ENCODE measurements around the gene OGDH.

Gene OGDH

DNA sequence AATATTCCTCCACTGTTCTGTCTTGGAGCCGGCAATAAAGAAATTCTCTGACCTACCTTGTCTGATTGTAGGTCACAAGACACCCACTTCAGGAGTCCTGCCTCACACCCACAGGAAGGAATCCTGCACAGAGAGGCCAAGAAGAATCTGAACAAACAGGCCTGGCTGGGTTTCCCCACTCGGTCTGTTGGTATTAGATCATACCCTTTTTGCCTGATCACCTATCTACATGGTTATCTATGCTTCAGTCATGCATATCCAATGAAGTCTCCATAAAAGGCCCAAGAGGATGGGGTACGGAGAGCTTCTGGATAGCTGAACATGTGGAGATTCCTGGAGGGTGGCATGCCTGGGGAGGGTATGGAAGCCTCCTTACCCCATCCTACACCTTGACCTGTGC lies 12.3 kb downstream of the OGDH start:
- no peak for DNase-seq

DNA sequence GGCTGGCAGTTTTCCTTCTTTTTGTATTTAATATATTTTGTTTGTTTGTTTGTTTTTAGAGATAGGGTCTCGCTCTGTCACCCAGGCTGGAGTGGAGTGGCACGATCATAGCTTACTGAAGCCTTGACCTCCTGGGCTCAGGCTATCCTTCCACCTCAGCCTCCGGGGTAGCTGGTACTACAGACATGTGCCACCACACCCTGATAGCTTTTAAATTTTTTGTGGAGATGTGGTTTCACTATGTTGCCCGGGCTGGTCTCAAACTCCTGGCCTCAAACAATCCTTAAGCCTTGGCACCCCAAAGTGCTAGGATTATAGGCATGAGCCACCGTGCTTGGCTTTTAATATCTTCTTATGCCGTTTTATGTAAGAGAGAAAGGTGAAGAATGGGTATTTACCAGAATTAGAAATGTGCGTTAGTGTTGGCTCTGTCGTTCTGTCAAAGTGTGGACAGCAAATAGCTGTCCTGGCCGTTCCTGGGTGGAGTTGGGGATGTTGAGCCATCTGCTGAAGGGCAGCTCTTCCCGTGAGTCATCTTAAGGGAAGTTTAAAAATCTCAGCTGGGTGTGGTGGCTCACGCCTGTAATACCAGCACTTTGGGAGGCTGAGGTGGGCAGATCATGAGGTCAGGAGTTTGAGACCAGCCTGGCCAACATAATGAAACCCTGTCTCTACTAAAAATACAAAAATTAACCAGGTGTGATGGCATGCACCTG lies 14.8 kb downstream of the OGDH start:
- DNase-seq: no peak

DNA sequence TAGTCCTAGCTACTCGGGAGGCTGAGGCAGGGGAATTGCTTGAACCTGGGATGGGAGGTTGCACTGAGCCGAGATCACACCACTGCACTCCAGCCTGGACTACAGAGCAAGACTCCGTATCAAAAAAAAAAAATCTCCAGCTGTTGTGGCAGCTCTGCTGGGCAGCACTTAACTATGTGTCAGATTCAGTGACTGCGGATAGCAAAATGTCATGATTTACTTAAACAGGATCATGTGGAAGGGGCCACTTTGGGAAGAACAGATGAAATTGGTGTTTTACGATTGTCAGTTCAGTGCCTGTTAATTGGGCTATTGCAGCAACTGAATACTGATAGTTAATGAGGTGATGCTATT lies 15.3 kb downstream of the OGDH start:
- DNase-seq: no peak

DNA sequence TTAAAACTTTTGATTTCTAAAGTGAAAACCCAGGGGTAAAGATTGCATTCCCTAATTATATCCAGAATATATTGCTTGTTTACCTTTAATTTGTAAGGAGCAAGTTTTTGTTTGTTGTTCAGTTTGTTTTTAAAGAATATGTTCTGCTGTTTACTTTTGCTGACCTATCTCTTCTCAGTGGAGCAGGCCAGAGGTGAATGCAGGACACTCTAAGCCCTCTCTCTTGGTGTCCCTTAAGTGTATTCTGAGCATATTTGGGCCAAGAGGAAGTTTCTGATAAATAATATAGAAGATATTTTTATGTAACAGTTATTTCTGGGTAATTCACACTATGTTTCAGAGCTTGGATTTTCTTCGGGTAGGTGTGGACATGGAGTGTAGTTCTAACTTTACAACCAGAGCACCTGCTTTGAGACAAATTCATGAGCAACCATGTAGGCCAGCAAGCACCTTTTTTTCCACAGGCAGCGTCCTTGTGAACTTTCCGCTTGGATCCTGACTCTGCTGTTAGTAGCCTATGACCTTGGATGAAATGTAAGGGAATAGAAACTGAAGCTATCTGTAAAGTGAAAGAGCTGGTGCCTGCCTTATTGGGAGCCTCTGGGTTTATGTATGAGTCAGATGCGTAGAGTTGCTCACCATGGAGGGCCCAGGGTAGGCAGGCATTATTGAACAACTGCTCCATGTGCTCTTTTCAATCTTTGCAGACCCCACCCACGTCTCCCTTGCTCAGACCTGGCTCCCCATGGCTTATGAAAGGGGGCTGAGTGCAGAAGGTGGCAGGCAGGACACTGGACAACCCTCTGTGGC lies 16.1 kb downstream of the OGDH start:
- DNase-seq: no peak

DNA sequence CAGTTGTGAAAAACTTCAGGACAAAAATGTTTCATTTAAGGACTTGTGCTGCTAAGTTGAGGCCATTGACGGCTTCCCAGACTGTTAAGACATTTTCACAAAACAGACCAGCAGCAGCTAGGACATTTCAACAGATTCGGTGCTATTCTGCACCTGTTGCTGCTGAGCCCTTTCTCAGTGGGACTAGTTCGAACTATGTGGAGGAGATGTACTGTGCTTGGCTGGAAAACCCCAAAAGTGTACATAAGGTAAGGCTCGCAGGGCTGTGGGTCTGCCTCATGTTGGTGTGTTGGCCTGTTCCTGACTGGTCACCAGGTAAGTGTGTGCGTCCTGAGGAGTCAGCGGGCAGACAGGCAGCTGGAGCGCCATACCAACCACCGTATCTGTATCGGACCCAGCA lies 17.9 kb downstream of the OGDH start:
- no peak for DNase-seq

DNA sequence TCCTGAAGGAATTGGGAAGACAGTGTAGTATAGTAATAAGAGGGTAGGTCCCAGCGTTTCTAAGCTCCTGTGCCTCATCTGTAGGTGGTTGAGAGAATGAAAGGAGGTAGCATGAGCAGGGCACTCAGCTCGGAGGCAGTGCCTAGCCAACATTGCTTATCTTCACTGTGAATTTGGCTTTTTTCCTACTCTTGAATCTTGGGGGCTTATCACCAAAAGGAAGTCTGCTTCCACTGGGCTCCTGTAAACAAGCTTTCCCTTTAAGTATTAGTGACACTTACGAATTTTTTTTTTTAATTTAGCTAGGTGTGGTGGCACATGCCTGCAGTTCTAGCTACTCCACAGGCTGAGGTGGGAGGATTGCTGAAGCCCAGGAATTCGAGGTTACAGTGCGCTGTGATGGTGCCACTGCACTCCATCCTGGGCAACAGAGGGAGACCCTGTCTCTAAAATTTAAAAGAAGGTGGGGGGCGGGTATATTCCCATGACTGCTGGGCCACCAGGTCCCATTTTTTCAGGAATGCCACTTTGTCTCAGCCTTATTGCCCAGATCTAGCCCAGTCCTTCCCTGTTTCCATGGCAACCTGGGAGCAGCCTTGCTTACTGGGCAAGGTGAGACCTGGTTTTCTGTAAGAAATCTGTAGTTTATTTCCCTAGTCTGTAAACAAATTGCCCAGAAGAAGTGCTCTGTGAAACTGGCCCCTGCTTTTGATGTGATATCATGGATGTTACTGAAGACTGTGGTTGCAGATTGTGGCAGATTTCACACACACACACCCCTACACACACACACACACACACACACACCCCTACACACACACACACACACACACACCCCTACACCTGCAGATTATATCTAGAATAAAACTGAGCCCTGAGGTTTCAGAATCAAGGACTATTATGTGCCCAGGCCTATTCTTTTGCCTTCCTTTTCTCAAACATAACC lies 19.4 kb downstream of the OGDH start:
- no peak for DNase-seq

DNA sequence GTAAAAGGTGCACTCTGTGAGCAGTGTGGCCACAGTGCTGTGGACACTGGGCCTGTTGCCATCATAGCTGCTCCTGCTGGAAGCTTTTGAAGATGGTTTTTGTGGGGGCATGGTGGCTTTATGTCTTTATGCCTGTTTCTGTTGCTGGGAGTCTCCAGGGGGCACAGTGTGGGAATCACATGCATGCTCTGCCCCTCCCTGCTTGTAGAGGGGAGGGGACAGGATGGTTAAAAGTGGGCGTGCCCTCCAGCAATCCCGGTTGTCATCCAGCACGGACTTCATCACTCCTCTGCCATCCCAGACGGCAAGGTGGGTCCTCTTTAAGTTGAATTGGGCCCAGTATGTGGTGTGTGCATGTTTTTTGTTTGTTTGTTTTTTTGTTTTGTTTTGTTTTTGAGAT lies 20.2 kb downstream of the OGDH start:
- no peak for DNase-seq

DNA sequence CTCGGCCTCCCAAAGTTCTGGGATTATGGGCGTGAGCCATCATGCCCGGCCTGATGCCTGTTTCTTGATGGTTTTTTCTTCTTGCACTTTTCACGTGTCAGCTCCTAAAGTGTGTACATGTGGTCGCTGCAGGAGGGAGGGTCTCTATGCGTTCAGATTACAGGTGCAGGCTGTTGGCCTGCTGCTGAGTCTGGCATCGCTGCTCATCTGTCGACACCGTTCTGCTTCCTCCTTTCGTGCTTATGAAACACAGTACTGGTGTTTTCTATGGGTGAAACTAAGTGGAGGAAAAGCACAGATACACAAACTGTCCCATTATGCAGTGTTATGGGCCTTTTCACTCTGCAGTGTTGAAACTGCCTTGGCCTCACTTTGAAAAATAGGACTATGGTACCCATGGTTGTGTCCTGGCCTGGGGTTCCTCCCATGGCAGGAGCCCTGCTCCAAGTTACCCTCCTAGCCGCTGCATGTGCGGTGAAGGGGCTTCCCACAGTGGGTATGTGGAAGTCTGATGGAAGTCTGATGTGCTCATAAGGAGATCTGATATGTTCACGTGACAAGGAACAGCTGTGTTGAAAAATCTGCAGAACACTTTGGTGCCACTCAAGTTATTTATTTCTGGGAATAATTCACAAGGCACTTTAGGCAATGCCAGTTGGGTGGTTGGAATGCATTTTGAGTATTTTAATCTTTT lies 23.5 kb downstream of the OGDH start:
- DNase-seq: no peak

DNA sequence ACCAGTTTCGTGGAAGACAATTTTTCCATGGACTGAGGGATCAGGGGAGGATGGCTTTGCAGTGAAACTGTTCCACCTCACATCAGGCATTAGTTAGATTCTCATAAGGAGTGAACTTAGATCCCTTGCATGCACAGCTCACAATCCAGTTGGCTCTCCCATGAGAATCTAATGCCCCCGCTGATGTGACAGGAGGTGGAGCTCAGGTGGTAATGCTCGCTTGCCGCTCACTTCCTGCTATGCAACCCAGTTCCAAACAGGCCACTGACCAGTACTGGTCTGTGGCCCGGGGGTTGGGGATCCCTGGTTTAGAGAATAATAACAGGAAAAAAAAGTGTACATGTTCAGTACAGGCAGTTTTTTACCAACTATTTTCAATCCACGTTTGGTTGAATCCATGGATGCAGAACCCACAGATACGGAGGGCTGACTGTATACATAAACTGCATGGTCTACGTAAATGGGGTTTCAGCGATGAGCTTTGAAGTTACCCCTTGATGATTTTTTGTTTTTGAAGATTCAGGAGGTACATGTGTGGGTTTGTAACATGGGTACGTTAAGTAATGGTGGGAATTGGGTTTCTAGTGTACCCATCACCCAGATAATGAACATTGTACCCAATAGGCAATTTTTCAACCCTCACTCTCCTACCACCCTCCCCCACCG lies 24.5 kb downstream of the OGDH start:
- DNase-seq: no peak

DNA sequence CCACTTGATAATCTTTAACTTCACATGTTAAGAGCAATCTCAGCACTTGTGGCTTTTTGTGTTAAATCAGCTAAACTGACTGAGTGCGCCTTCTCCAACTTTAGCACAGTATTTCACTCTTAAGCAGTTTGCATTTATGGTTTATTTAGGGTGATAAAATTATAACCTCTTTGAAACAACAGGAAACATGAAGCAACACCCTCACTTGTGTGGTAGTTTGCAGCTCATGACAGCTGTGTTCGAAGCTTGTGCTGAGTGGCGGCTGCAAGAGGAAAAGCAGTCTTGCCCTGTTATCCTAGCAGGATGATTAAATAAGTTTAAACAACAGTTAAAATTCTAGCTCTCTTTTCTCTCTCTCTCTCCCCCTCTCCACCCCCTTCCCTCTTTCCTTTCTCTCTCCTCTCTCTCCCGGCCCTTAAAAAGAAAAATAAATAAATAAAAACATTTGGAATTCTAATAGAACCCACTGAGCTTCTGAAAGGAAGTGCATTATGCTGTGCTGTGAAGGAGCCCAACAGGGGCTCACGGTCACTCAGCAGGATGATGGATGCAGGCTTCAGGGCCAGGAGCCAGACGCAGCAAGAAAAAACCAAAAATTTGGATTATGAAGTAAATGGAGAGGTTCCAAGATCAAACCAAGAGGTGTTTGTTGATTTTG lies 25.2 kb downstream of the OGDH start:
- no peak for DNase-seq

DNA sequence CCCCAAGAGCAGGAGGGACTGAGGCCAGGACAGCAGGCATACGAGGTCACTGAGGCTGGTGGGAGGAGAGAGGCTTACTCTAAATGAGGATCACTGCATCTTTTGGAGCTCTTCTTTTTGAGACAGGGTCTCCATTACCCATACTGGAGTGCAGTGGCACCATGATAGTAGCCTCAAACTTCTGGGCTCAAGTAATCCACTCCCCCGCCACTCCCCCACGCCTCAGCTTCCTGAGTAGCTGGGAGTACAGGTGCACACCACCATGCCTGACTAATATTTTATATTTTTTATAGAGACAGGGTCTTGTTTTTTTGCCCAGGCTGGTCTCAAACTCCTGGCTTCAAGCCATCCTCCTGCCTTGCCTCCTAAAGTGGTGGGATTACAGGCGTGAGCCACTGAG lies 25.8 kb downstream of the OGDH start:
- no peak for DNase-seq

DNA sequence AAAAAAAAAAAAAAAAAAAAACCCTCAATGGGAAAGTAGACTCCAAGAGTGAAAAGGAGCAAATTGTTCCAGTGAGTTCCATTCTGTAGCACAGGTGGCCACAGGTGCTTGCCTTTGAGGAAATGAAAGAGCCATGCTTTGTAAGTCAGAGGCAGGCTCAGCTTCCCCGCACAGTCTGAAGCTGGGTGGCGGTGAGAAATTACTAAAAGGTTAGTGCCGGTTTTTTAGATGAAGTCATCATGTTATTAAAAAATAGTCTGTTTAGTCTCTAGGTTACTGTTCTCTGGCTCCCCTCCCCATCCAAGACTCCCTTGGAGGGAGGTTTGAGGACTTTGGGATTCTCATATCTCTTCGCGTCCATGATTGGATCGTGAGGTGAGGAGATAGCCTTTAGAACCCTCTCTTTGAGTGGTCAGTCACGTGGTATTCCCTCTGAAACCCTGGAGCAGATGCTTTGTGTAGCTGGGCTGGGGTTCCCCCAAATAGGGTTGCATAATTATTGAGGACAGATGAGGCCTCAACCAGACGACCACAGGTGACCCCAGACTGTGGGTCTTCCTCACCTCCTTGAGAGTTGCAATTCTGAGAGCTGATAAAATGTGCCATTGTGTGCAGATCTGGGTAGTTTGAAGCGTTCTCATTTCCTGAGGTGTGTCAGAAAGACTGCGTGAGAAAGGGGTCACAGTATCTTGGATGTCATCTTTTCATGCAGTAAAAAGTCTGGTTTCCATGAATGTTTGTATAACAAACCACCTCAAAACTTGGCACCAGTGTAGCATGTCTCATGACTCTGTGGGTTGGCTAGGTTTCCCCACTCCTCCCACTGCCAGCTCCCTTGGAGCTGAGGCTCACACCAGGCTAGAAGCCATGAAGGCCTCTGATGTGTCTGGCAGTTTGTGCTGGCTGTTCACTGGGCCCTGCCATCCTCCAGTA lies 27.1 kb downstream of the OGDH start:
- DNase-seq: no peak

DNA sequence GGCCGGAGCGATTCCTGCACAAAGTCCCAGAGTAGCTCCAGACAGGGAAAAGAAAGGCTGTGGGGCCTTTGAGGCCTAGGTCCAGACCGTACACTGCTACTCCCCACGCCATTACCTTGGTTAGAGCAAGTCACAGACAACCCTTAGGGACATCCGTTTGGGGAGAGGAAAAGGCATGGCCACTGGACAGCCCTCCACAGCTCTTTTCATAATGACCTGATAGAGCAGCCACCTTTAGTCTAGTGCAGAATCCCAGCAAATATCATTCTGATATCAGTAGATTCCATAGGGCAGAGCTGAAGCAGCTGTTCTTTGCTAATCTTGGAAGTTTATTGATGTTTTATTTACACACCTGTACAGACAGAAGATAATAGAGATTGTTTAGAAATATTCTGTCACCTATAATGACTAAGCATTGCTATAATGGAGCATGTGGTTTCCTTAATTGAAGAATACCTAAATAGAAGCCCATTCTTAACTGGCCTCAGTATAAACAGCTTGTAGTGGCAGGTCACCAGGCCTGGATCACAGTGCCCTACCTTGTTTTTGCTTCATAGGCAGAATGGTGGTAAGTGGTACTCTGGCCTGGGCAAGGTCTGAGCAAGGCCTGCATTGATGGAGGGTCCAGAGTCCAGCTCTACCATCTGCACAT lies 27.9 kb downstream of the OGDH start:
- DNase-seq: no peak

DNA sequence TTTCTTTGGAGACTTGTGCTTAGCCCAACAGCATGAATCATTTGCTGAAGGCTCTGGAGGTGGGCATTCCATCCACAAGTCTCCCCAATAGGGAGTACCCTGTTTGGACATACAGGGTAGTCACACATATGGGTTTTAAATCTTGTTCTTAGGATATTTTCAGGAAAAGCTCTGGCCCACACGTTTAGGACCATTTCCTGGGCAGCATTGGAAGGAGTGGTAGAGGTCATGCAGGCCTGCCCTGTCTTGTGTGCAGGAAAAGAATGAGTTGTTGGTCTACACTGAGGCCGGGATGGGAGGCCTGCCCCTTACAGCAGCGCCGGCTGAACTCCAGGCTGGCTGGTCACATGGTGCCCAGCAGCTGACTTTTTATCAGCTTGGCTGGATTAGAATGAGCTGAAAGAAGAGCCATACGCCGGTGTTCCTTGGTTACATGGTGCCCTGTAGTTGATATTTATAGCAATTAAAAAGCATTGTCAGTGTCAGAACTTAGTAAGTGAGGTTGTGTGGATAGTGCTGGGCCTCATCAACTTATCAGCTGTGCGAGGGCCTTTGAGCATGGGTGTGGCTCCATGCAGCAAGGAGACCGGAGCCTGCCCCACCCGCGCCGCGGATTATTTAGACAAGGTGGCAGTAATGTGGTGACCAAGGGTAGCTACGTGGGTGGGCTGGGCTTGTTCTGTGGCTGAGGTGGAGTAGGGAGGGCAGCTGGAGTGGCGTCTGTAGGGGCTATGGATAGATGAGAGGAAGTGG lies 28.6 kb downstream of the OGDH start:
- no peak for DNase-seq

DNA sequence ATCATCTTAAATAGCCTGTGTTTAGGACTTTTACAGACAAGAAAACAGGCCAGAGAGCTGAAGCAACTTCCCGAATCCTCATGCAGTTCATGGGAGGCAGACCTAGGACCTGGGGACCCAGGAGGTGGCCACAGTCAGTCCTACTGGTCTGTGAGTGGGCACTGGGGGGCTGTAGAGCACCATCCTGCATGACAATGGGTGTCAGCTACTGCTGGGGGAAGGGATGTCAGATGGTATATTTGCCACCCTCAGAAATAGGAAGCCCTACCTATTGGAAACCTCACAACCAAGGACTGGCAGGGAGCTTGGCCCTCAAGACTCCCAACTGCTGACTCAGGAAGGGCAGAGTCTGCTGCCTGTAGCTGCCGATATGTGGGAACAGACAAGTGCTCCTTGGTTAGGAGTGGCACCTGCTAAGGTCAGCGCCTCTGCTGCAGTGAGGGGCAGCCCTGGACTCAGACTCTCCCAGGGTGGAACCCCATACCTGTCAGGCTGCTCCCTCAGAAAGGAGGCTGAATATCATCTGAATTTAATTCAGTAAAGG lies 29.7 kb downstream of the OGDH start:
- no peak for DNase-seq

DNA sequence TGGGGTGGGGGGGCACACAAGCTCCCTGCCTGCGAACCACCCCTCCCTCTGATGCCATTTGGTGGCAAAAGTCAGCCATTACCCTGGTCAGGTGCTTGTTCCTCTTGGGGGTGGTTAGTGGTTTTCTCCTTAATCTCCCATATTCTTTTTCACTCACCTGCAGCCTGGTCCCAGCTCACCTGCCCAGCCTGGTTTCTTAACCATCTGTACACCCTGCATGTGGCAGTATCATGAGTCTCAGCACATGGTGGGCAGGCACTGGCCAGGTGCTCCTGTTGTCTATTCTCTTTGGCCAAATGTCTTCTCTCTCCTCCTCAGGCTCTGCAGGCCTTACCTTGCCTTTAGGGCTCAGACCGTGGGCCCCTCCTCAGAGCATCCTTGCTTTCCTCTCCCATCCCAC lies 30.5 kb downstream of the OGDH start:
- no peak for DNase-seq

DNA sequence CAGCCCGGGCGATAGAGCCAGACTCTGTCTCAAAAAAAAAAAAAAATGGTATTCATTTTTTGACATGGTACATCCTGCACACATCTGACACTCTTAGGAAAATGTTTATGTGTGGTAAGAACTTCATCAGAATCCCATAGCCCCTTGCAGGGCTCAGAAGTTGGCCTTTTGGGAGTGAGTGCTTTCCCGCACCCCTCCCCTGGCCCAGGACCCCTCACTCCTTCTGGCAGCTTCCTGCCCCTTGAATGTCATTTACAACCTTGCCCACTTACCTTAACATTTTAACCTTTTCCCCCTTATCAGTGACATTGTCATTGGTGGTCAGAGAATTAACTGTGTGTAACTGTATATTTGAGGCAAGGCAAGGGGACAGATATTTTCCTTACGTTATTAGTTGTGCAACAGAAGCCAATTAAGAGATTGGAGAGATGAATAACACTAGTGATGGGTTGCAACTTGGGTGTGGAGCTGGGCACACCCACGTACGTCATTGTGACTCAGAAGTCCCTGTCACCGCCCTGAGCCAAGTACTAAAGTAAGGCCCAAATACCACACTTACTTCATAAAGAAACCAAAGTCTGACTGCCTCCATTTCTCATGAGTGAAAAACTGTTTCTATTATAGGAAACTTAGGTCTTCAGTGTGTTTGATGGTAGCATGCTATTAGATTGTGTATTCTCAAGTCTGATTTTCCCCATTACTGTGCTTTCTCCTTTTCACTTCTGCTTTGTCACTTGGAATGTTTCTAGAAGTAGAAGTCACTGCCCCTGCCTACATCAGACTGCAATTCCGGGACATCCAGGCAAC lies 31.6 kb downstream of the OGDH start:
- no peak for DNase-seq
